ENCODE measurements around the gene CPXM2.

Gene CPXM2

GRCh38 chr10:123787566-123787965 lies 104.0 kb downstream of the CPXM2 start:
- no peak for TF ChIP-seq FOXP2 (optimal IDR thresholded peaks at IDR 0.05; ENCODE audit: borderline replicate concordance, extremely low read depth, extremely low read length, insufficient read depth)
- no peak for TF ChIP-seq POLR2AphosphoS5 (IDR thresholded peaks at IDR 0.05; ENCODE audit: low read depth, low read length)
- no peak for TF ChIP-seq SIN3A (IDR thresholded peaks at IDR 0.05; ENCODE audit: borderline replicate concordance, insufficient read depth, low read length)
- TF ChIP-seq, protein P1, sequence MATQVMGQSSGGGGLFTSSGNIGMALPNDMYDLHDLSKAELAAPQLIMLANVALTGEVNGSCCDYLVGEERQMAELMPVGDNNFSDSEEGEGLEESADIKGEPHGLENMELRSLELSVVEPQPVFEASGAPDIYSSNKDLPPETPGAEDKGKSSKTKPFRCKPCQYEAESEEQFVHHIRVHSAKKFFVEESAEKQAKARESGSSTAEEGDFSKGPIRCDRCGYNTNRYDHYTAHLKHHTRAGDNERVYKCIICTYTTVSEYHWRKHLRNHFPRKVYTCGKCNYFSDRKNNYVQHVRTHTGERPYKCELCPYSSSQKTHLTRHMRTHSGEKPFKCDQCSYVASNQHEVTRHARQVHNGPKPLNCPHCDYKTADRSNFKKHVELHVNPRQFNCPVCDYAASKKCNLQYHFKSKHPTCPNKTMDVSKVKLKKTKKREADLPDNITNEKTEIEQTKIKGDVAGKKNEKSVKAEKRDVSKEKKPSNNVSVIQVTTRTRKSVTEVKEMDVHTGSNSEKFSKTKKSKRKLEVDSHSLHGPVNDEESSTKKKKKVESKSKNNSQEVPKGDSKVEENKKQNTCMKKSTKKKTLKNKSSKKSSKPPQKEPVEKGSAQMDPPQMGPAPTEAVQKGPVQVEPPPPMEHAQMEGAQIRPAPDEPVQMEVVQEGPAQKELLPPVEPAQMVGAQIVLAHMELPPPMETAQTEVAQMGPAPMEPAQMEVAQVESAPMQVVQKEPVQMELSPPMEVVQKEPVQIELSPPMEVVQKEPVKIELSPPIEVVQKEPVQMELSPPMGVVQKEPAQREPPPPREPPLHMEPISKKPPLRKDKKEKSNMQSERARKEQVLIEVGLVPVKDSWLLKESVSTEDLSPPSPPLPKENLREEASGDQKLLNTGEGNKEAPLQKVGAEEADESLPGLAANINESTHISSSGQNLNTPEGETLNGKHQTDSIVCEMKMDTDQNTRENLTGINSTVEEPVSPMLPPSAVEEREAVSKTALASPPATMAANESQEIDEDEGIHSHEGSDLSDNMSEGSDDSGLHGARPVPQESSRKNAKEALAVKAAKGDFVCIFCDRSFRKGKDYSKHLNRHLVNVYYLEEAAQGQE (IDR thresholded peaks at IDR 0.05; ENCODE audit: insufficient read depth in 1 of 2, low read depth in 2 of 2, low read length in 2 of 2): no peak
- TF ChIP-seq TAF1 (IDR thresholded peaks at IDR 0.05; ENCODE audit: borderline replicate concordance, insufficient read depth, low read length): no peak

GRCh38 chr10:123786896-123787295 lies 104.7 kb downstream of the CPXM2 start:
- no peak for TF ChIP-seq FOXP2 (optimal IDR thresholded peaks at IDR 0.05; ENCODE audit: borderline replicate concordance, extremely low read depth, extremely low read length, insufficient read depth)
- TF ChIP-seq, protein P1 (IDR thresholded peaks at IDR 0.05; ENCODE audit: insufficient read depth in 1 of 2, low read depth in 2 of 2, low read length in 2 of 2): no peak
- no peak for TF ChIP-seq POLR2AphosphoS5 (IDR thresholded peaks at IDR 0.05; ENCODE audit: low read depth, low read length)
- no peak for TF ChIP-seq TAF1 (IDR thresholded peaks at IDR 0.05; ENCODE audit: borderline replicate concordance, insufficient read depth, low read length)
- no peak for TF ChIP-seq SIN3A (IDR thresholded peaks at IDR 0.05; ENCODE audit: borderline replicate concordance, insufficient read depth, low read length)

DNA sequence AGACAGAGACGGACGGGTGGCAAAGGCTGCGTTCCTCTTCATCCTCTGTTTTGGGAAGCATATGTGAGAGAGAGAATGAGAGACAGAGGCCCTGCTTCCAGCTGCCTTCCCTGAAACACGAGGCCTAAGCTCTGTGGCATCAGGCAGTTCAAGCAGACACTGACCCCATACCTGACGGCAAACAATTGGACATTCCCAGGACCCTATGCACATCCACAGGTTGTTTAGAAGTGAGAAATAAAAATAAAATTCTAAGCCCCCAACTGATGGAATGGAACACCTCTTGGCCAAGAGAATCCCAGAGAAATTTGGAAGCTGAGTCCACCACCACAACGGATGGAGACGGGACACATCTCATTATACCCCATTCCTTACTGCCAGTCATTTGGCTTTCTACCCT lies 105.3 kb downstream of the CPXM2 start:
- TF ChIP-seq SIN3A (IDR thresholded peaks at IDR 0.05; ENCODE audit: borderline replicate concordance, insufficient read depth, low read length) (no peak), FOXP2 (optimal IDR thresholded peaks at IDR 0.05; ENCODE audit: borderline replicate concordance, extremely low read depth, extremely low read length, insufficient read depth) (no peak), POLR2AphosphoS5 (IDR thresholded peaks at IDR 0.05; ENCODE audit: low read depth, low read length) (no peak), TAF1 (IDR thresholded peaks at IDR 0.05; ENCODE audit: borderline replicate concordance, insufficient read depth, low read length) (no peak)
- TF ChIP-seq, protein P1 (IDR thresholded peaks at IDR 0.05; ENCODE audit: insufficient read depth in 1 of 2, low read depth in 2 of 2, low read length in 2 of 2): no peak

DNA sequence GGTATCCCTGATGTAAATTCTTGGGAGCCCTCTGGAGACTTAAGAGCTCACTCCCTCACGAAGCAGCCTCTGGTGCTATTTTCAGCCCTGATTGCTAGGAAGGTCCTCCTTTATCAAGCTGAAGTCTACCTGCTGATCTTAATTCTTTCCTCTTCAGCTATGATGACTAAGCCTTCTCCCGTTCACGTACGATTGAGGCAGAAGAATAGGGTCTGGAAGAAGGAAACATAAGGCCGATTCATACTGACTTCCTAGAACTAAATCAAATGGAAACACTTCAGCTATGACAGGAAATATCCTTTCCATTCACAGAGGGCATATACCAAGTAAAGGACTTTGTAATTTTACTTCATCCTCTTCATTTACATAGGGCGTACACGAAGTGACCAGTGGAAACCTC lies 107.0 kb downstream of the CPXM2 start:
- TF ChIP-seq SIN3A (IDR thresholded peaks at IDR 0.05; ENCODE audit: borderline replicate concordance, insufficient read depth, low read length) (no peak), TAF1 (IDR thresholded peaks at IDR 0.05; ENCODE audit: borderline replicate concordance, insufficient read depth, low read length) (no peak), FOXP2 (optimal IDR thresholded peaks at IDR 0.05; ENCODE audit: borderline replicate concordance, extremely low read depth, extremely low read length, insufficient read depth) (no peak)
- TF ChIP-seq, protein P1 (IDR thresholded peaks at IDR 0.05; ENCODE audit: insufficient read depth in 1 of 2, low read depth in 2 of 2, low read length in 2 of 2): no peak

GRCh38 chr10:123784216-123784615 lies 107.4 kb downstream of the CPXM2 start:
- TF ChIP-seq SIN3A (IDR thresholded peaks at IDR 0.05; ENCODE audit: borderline replicate concordance, insufficient read depth, low read length) (no peak), TAF1 (IDR thresholded peaks at IDR 0.05; ENCODE audit: borderline replicate concordance, insufficient read depth, low read length) (no peak), FOXP2 (optimal IDR thresholded peaks at IDR 0.05; ENCODE audit: borderline replicate concordance, extremely low read depth, extremely low read length, insufficient read depth) (no peak), POLR2AphosphoS5 (IDR thresholded peaks at IDR 0.05; ENCODE audit: low read depth, low read length) (no peak)
- TF ChIP-seq, protein P1 (IDR thresholded peaks at IDR 0.05; ENCODE audit: insufficient read depth in 1 of 2, low read depth in 2 of 2, low read length in 2 of 2): no peak
